Endothelial cell of umbilical vein (primary cell): ENCODE data around the gene YWHAH. TPM values are rescaled to one million over a fixed set of nuclear protein-coding genes. Genes with fewer than 3 reads are reported as not detected.

ENCODE experiments used
- BruUV-seq: library from RNA; stranded (reverse); fragments of 400-500 nt; replicated peaks from 2 replicates; lab custom pipeline; 2021; lab: Mats Ljungman, UMichigan
- CTCF ChIA-PET: fragments of 300-600, 350-600 bp; sonication (Branson Sonifier 250); formaldehyde crosslinking; loops from one replicate; lab custom pipeline; 2021; ENCODE audit warnings: antibody characterized with exemption, inconsistent platforms; lab: Charles Lee
- POLR2A ChIA-PET: fragments of 300-600, 350-600 bp; sonication (Branson Sonifier 250); formaldehyde crosslinking; loops from one replicate; lab custom pipeline; 2021; ENCODE audit warnings: antibody characterized with exemption, inconsistent platforms; lab: Charles Lee
- DNase-seq: peaks from one replicate; pipeline ENCODE4 v3.0.0-alpha.2; 2011; ENCODE audit warnings: low read depth, low spot score
- FAIRE-seq: peaks from 2 replicates; lab custom pipeline; 2011; peaks lifted over from hg19 to GRCh38; lab: Jason Lieb, UNC
- H2AFZ ChIP-seq: 2 replicates; pipeline ENCODE4 v1.6.0; 2012; ENCODE audit warnings: low read depth, low read length, control low read depth, inconsistent platforms
- H3K27ac ChIP-seq: 2 replicates; pipeline ENCODE4 v1.5.1; 2011; ENCODE audit warnings: low read depth, mild to moderate bottlenecking, control low read depth, low read length, moderate library complexity; ENCODE audit not compliant: insufficient read depth
- H3K27me3 ChIP-seq, 2 experiments: 2 replicates each; pipeline versions ENCODE4 v1.6.0 to v1.6.1; 2011; ENCODE audit warnings: low read length in 2 of 2, mixed read lengths in 1 of 2; ENCODE audit not compliant: control insufficient read depth in 2 of 2, insufficient read depth in 2 of 2
- H3K36me3 ChIP-seq, 2 experiments: 2 replicates in 1 of 2; 3 replicates in 1 of 2; pipeline ENCODE4 v1.5.1; 2011; ENCODE audit warnings: low read length in 2 of 2, mild to moderate bottlenecking in 1 of 2, moderate library complexity in 1 of 2; ENCODE audit not compliant: control insufficient read depth in 2 of 2, insufficient read depth in 2 of 2; ENCODE audit errors: extremely low read depth in 1 of 2
- H3K4me1 ChIP-seq: 3 replicates; pipeline ENCODE4 v1.5.1; 2011; ENCODE audit warnings: mild to moderate bottlenecking, low read length; ENCODE audit not compliant: control insufficient read depth, insufficient read depth; ENCODE audit errors: extremely low read depth
- H3K4me2 ChIP-seq: 2 replicates; pipeline ENCODE4 v1.6.1; 2011; ENCODE audit warnings: low read length, control low read depth, mixed read lengths; ENCODE audit not compliant: insufficient read depth
- H3K4me3 ChIP-seq, 3 experiments: fragments of 200-600 bp in 1 of 3; sonication (generic), shearing (Covaris generic) in 1 of 3; replicated peaks in 1 of 3; 2 replicates each; pipeline ENCODE4 v1.5.1; 2011 to 2016; ENCODE audit warnings: control low read depth in 3 of 3, low read length in 3 of 3, mild to moderate bottlenecking in 2 of 3, inconsistent platforms in 1 of 3, low read depth in 1 of 3, moderate library complexity in 1 of 3; ENCODE audit not compliant: insufficient read depth in 1 of 3
- H3K79me2 ChIP-seq: 2 replicates; pipeline ENCODE4 v1.6.0; 2012; ENCODE audit warnings: low read length, inconsistent platforms; ENCODE audit not compliant: control insufficient read depth, insufficient read depth
- H3K9ac ChIP-seq: replicated peaks from 2 replicates; pipeline ENCODE3; 2011; ENCODE audit warnings: low read length, control low read depth; ENCODE audit not compliant: insufficient read depth; ENCODE audit errors: extremely low read depth
- H3K9me1 ChIP-seq: replicated peaks from 3 replicates; pipeline ENCODE4 v1.6.0; 2011; ENCODE audit warnings: mild to moderate bottlenecking, low read length; ENCODE audit not compliant: control insufficient read depth, insufficient read depth; ENCODE audit errors: extremely low read depth
- H3K9me3 ChIP-seq: replicated peaks from 2 replicates; pipeline ENCODE4 v1.5.1; 2012; ENCODE audit warnings: low read length, inconsistent platforms; ENCODE audit not compliant: control insufficient read depth, insufficient read depth
- H4K20me1 ChIP-seq: replicated peaks from 2 replicates; pipeline ENCODE3; 2011; ENCODE audit warnings: mild to moderate bottlenecking, low read length; ENCODE audit not compliant: control insufficient read depth, insufficient read depth; ENCODE audit errors: extremely low read depth
- EZH2 ChIP-seq: IDR thresholded peaks from 2 replicates; pipeline ENCODE4 v1.6.1; 2012; ENCODE audit warnings: borderline replicate concordance, low read depth, mild to moderate bottlenecking, moderate library complexity, low read length, inconsistent platforms; ENCODE audit not compliant: severe bottlenecking
- FOS ChIP-seq: IDR thresholded peaks from 2 replicates; pipeline ENCODE4 v1.6.1; 2011; ENCODE audit warnings: mild to moderate bottlenecking, low read length, moderate library complexity, borderline replicate concordance; ENCODE audit not compliant: insufficient read depth
- GATA2 ChIP-seq: IDR thresholded peaks from 2 replicates; pipeline ENCODE4 v1.7.0; 2011; ENCODE audit warnings: low read depth, mild to moderate bottlenecking, moderate library complexity, mixed read lengths, low read length; ENCODE audit not compliant: insufficient read length, insufficient read depth
- JUN ChIP-seq: IDR thresholded peaks from 2 replicates; pipeline ENCODE4 v1.6.1; 2011; ENCODE audit warnings: borderline replicate concordance, low read depth; ENCODE audit not compliant: insufficient read length, insufficient read depth
- MYC ChIP-seq: IDR thresholded peaks from one replicate; pipeline ENCODE4 v1.6.1; 2011; ENCODE audit warnings: mild to moderate bottlenecking, low read depth, low read length
- POLR2A ChIP-seq: IDR thresholded peaks from 2 replicates; pipeline ENCODE4 v1.6.1; 2012; ENCODE audit warnings: low read depth, mild to moderate bottlenecking, control low read depth, low read length
- POLR2AphosphoS5 ChIP-seq: IDR thresholded peaks from 2 replicates; pipeline ENCODE4 v1.6.1; 2012; ENCODE audit warnings: low read depth, mild to moderate bottlenecking, control low read depth, low read length, moderate library complexity; ENCODE audit not compliant: insufficient read depth
- dilution Hi-C: fragments of 300-500 bp; cut with MboI; formaldehyde crosslinking; loops from one replicate; pipeline ENCODE4 v1.15.0; 2019; ENCODE audit warnings: low sequenced_read_pairs; ENCODE audit not compliant: extremely low pct_ligation_motif_present
- intact Hi-C: fragments of 100-400 bp; cut with micrococcal nuclease; formaldehyde crosslinking; loops from one replicate; pipeline ENCODE4 v1.10.0; 2022
- polyA plus RNA-seq, 4 experiments: library from polyadenylated mRNA; depleted of rRNA in 3 of 4; stranded (reverse) in 3 of 4; unstranded in 1 of 4; fragments of >200 nt; gene quantifications; 2 replicates each; pipeline versions ENCODE4 v1.2.1 to v1.2.3, GENCODE V29; 2011 to 2012; ENCODE audit warnings: missing spikeins in 1 of 4
- total RNA-seq: library from RNA; stranded (reverse); gene quantifications from 2 replicates; pipeline ENCODE4 v1.2.3, GENCODE V29; 2021
- TF ChIP-seq, protein P1 (sequence below): IDR thresholded peaks from 2 replicates; pipeline ENCODE4 v1.6.1; 2011; ENCODE audit not compliant: insufficient read depth, insufficient read length
- TF ChIP-seq, protein P2 (sequence below), 2 donors: IDR thresholded peaks; 1 replicate in 1 of 2; 2 replicates in 1 of 2; pipeline ENCODE4 v1.5.1; 2011; ENCODE audit warnings: low read length in 2 of 2, mild to moderate bottlenecking in 2 of 2, moderate library complexity in 2 of 2, control low read depth in 1 of 2, inconsistent platforms in 1 of 2, low read depth in 1 of 2; ENCODE audit not compliant: insufficient read depth in 1 of 2; ENCODE audit errors: extremely low read depth in 1 of 2

Gene YWHAH
- total and polyA plus RNA-seq, 2 donors (not counting 3 experiments of a cell fraction or from before 2014, with no cell fraction given): 73.6 to 170 TPM

DNA sequence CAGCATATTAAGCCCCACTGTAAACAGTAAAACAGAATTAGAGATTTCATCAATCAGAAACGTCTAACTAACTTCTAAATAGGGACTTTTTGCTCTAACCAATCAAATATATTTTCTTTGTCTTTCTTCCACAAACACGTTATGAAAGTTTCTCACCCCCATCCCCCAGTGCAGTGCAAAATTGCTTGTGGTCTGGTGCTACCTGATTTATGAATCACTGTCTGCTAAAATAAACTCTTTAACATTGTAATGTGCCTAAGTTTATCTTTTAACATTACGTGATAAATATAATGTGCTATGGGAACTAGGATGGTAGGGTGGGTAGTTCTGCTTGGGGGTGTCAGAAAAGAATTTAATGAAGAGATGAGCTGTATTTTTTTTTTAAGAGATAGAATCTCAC is 51.5 kb downstream of the YWHAH start:
- no peaks in the 10 kb centered on the region for H3K79me2 ChIP-seq
- no TSS peak for BruUV-seq
- dilution Hi-C loops: no loop called here
- no peaks in the 10 kb centered on the region for H4K20me1 ChIP-seq
- no peak overlapping the region for H3K4me2 ChIP-seq
- no peaks in the 10 kb centered on the region for H3K4me1 ChIP-seq
- TF ChIP-seq EZH2 (no peak), MYC (no peak), FOS (no peak), POLR2AphosphoS5 (no peak), GATA2 (no peak), POLR2A (no peak), JUN (no peak)
- TF ChIP-seq, protein P1, sequence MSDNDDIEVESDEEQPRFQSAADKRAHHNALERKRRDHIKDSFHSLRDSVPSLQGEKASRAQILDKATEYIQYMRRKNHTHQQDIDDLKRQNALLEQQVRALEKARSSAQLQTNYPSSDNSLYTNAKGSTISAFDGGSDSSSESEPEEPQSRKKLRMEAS: no peak
- TF ChIP-seq, protein P2, sequence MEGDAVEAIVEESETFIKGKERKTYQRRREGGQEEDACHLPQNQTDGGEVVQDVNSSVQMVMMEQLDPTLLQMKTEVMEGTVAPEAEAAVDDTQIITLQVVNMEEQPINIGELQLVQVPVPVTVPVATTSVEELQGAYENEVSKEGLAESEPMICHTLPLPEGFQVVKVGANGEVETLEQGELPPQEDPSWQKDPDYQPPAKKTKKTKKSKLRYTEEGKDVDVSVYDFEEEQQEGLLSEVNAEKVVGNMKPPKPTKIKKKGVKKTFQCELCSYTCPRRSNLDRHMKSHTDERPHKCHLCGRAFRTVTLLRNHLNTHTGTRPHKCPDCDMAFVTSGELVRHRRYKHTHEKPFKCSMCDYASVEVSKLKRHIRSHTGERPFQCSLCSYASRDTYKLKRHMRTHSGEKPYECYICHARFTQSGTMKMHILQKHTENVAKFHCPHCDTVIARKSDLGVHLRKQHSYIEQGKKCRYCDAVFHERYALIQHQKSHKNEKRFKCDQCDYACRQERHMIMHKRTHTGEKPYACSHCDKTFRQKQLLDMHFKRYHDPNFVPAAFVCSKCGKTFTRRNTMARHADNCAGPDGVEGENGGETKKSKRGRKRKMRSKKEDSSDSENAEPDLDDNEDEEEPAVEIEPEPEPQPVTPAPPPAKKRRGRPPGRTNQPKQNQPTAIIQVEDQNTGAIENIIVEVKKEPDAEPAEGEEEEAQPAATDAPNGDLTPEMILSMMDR (IDR thresholded peaks at IDR 0.05; ENCODE audit: extremely low read depth in 1 of 2, insufficient read depth in 1 of 2, low read depth in 1 of 2, low read length in 2 of 2): no peak
- H3K27ac ChIP-seq: no peak overlapping the region
- ChIA-PET CTCF (interaction anchor here (0.7 to 1.7 kb wide), 3 partner anchors 17 to 330 kb away, joined by 3 to 5 read pairs (median 5); no protein-coding TSS in a partner anchor), POLR2A (no interaction called here)
- no peak overlapping the region for H3K4me3 ChIP-seq
- FAIRE-seq: no peak
- H3K9me3 ChIP-seq: no peaks in the 10 kb centered on the region
- no peak for DNase-seq
- no peak overlapping the region for H2AFZ ChIP-seq
- peaks cover 0 to 4% of the 10 kb centered on the region in 2 experiments for H3K27me3 ChIP-seq
- no peaks in the 10 kb centered on the region for H3K9me1 ChIP-seq
- no peak overlapping the region for H3K9ac ChIP-seq
- intact Hi-C loops: no loop called here
- H3K36me3 ChIP-seq: no peaks in the 10 kb centered on the region
